Measurements from ENCODE around the gene TFEB.

- TF ChIP-seq CTCF (IDR thresholded peaks at IDR 0.05) (no peak), POLR2A (IDR thresholded peaks at IDR 0.05; ENCODE audit: low read depth) (no peak), POLR2AphosphoS5 (IDR thresholded peaks at IDR 0.05) (no peak)
Measured at GRCh38 chr6:41685641-41686380, 49.6 kb downstream of the TFEB start.

Data from esophagus muscularis mucosa (tissue), 3 donors.